HepG2 (cell line): ENCODE data around the gene PFAS. TPM values are rescaled to one million over a fixed set of nuclear protein-coding genes. Genes with fewer than 3 reads are reported as not detected.

ENCODE experiments used
- ATAC-seq: fragments of 200-7000 bp; cut with Tn5 transposase; 3 replicates; pipeline ENCODE4 v1.9.1; 2020; ENCODE audit warnings: mild to moderate bottlenecking, moderate library complexity
- BruUV-seq: library from RNA; stranded (reverse); fragments of 400-500 nt; replicated peaks from 2 replicates; lab custom pipeline; 2021; lab: Mats Ljungman, UMichigan
- CTCF ChIA-PET: fragments of 300-600 bp; formaldehyde crosslinking; extraction: SDS; loops from one replicate; lab custom pipeline; 2021; ENCODE audit warnings: low total read pairs, inconsistent platforms, low intra/inter-chr PET ratio; lab: Yijun Ruan, JAX
- POLR2A ChIA-PET: fragments of 350-600 bp; sonication (Branson Sonifier 250); formaldehyde crosslinking; loops from one replicate; lab custom pipeline; 2020; ENCODE audit warnings: antibody characterized with exemption, inconsistent platforms; lab: Yijun Ruan, JAX
- DNase-seq: peaks from one replicate; pipeline ENCODE4 v3.0.0-alpha.2; 2015; ENCODE audit warnings: low spot score
- FAIRE-seq: peaks from 3 replicates; lab custom pipeline; 2011; peaks lifted over from hg19 to GRCh38; lab: Jason Lieb, UNC
- H2AFZ ChIP-seq: one replicate; pipeline ENCODE4 v1.6.1; 2011; ENCODE audit warnings: low read length, inconsistent platforms
- H3K27ac ChIP-seq: fragments of 300-600 bp; 3 replicates; pipeline ENCODE4 v1.8.0; 2011; ENCODE audit warnings: mixed run types, mild to moderate bottlenecking, mixed read lengths, low read length, inconsistent platforms; ENCODE audit not compliant: insufficient read depth; ENCODE audit errors: extremely low read length
- H3K27me3 ChIP-seq, 2 experiments: fragments of 200-600 bp in 1 of 2; 2 replicates in 1 of 2; 3 replicates in 1 of 2; pipeline versions ENCODE4 v1.6.0 to v1.8.0; 2011; ENCODE audit warnings: low read length in 2 of 2, mild to moderate bottlenecking in 2 of 2, moderate library complexity in 2 of 2, inconsistent platforms in 1 of 2; ENCODE audit not compliant: insufficient read depth in 2 of 2, control insufficient read depth in 1 of 2
- H3K36me3 ChIP-seq, 2 experiments: fragments of 200-600 bp in 1 of 2; replicated peaks in 1 of 2; 2 replicates in 1 of 2; 3 replicates in 1 of 2; pipeline versions ENCODE4 v1.5.1 to v1.8.0; 2011; ENCODE audit warnings: low read length in 2 of 2, inconsistent platforms in 1 of 2; ENCODE audit not compliant: insufficient read depth in 2 of 2, control insufficient read depth in 1 of 2
- H3K4me1 ChIP-seq: 2 replicates; pipeline ENCODE4 v1.5.1; 2012; ENCODE audit warnings: low read length, inconsistent platforms; ENCODE audit not compliant: insufficient read depth
- H3K4me2 ChIP-seq: 2 replicates; pipeline ENCODE4 v1.6.0; 2011; ENCODE audit warnings: low read depth, low read length, inconsistent platforms
- H3K4me3 ChIP-seq, 3 experiments: fragments of 200-600 bp in 1 of 3; sonication (generic), shearing (Covaris generic) in 1 of 3; replicated peaks in 1 of 3; 2 replicates each; pipeline ENCODE4 v1.5.1; 2011 to 2016; ENCODE audit warnings: low read length in 3 of 3, inconsistent platforms in 2 of 3, low read depth in 2 of 3, mild to moderate bottlenecking in 2 of 3, control low read depth in 1 of 3, mixed read lengths in 1 of 3; ENCODE audit not compliant: insufficient read depth in 1 of 3
- H3K79me2 ChIP-seq: one replicate; pipeline ENCODE4 v1.6.1; 2011; ENCODE audit warnings: low read length, inconsistent platforms; ENCODE audit not compliant: insufficient read depth
- H3K9ac ChIP-seq: 2 replicates; pipeline ENCODE4 v1.6.0; 2011; ENCODE audit warnings: mild to moderate bottlenecking, low read depth, low read length, inconsistent platforms; ENCODE audit not compliant: insufficient read depth
- H3K9me3 ChIP-seq: 2 replicates; pipeline ENCODE4 v1.5.1; 2012; ENCODE audit warnings: mild to moderate bottlenecking, low read length
- H4K20me1 ChIP-seq: 2 replicates; pipeline ENCODE4 v1.6.0; 2011; ENCODE audit warnings: inconsistent platforms, mild to moderate bottlenecking, low read length, moderate library complexity; ENCODE audit not compliant: insufficient read depth
- CEBPZ ChIP-seq: IDR thresholded peaks from 2 replicates; pipeline ENCODE4 v1.6.1; 2012; ENCODE audit warnings: low read length, improper control_type of control experiment
- CSRNP1 ChIP-seq: sonication (generic); formaldehyde crosslinking; IDR thresholded peaks from 2 replicates; pipeline ENCODE4 v1.8.1; 2023; ENCODE audit warnings: mild to moderate bottlenecking, missing genetic modification reagents
- FOXJ3 ChIP-seq: sonication (generic); formaldehyde crosslinking; IDR thresholded peaks from 2 replicates; pipeline ENCODE4 v1.4.0; 2020; ENCODE audit warnings: missing genetic modification reagents, mild to moderate bottlenecking, borderline replicate concordance
- GFI1 ChIP-seq: sonication (generic); formaldehyde crosslinking; IDR thresholded peaks from 2 replicates; pipeline ENCODE4 v1.5.0; 2020; ENCODE audit warnings: missing genetic modification reagents, mild to moderate bottlenecking, borderline replicate concordance
- GMEB2 ChIP-seq: IDR thresholded peaks from 2 replicates; pipeline ENCODE4 v1.6.1; 2016; ENCODE audit warnings: missing biosample characterization, missing genetic modification reagents, low read depth
- HOXA7 ChIP-seq: sonication (generic); formaldehyde crosslinking; IDR thresholded peaks from 2 replicates; pipeline ENCODE4 v1.8.1; 2022; ENCODE audit warnings: mild to moderate bottlenecking, missing genetic modification reagents, moderate library complexity
- JUNB ChIP-seq: sonication (generic); formaldehyde crosslinking; IDR thresholded peaks from 2 replicates; pipeline ENCODE4 v1.8.0; 2022; ENCODE audit warnings: missing genetic modification reagents, mild to moderate bottlenecking, borderline replicate concordance
- KDM3A ChIP-seq: IDR thresholded peaks from 2 replicates; pipeline ENCODE4 v1.6.1; 2018; ENCODE audit warnings: low read depth, missing compliant biosample characterization
- PRMT3 ChIP-seq: sonication (generic); formaldehyde crosslinking; IDR thresholded peaks from 2 replicates; pipeline ENCODE4 v1.8.1; 2022; ENCODE audit warnings: low read depth, mild to moderate bottlenecking, moderate library complexity, missing genetic modification reagents, borderline replicate concordance
- SATB2 ChIP-seq: sonication (generic); formaldehyde crosslinking; IDR thresholded peaks from 2 replicates; pipeline ENCODE4 v1.5.0; 2020; ENCODE audit warnings: missing genetic modification reagents
- SCMH1 ChIP-seq: sonication (generic); formaldehyde crosslinking; IDR thresholded peaks from 2 replicates; pipeline ENCODE4 v1.9.0; 2021; ENCODE audit warnings: missing genetic modification reagents, mild to moderate bottlenecking, borderline replicate concordance
- SIN3A ChIP-seq: IDR thresholded peaks from 2 replicates; pipeline ENCODE4 v1.6.1; 2011; ENCODE audit warnings: low read depth, mild to moderate bottlenecking, control low read depth, low read length, borderline replicate concordance
- TERF1 ChIP-seq: sonication (generic); formaldehyde crosslinking; IDR thresholded peaks from 2 replicates; pipeline ENCODE4 v1.8.0; 2022; ENCODE audit warnings: mild to moderate bottlenecking, missing genetic modification reagents, moderate library complexity
- ZNF17 ChIP-seq: sonication (generic); formaldehyde crosslinking; IDR thresholded peaks from 2 replicates; pipeline ENCODE4 v1.5.0; 2020; ENCODE audit warnings: mild to moderate bottlenecking, missing genetic modification reagents
- ZNF354B ChIP-seq: sonication (generic); formaldehyde crosslinking; IDR thresholded peaks from 2 replicates; pipeline ENCODE4 v1.8.0; 2022; ENCODE audit warnings: mild to moderate bottlenecking, missing genetic modification reagents
- ZSCAN9 ChIP-seq: IDR thresholded peaks from 2 replicates; pipeline ENCODE4 v1.6.1; 2016; ENCODE audit warnings: borderline replicate concordance
- WGBS: methylation state at CpG from one replicate; pipeline ENCODE4 v1.1.6; 2017; ENCODE audit warnings: low lambda C conversion rate; 5-methylcytosine and 5-hydroxymethylcytosine counted together
- in situ Hi-C: cut with HindIII; loops from 2 replicates; pipeline ENCODE4 v1.10.0; 2017; ENCODE audit warnings: low pct_unique_long_range_greater_than_20kb; ENCODE audit not compliant: extremely low pct_ligation_motif_present
- intact Hi-C: fragments of 100-400 bp; cut with micrococcal nuclease; formaldehyde crosslinking; loops from one replicate; pipeline ENCODE4 v1.10.0; 2022; ENCODE audit not compliant: unreplicated experiment
- polyA plus RNA-seq, 8 experiments: library from polyadenylated mRNA; depleted of rRNA in 3 of 8; stranded (reverse) in 7 of 8; unstranded in 1 of 8; fragments of >200 nt; fragmentation: Illumina TruSeq in 4 of 8; extraction: Trizol in 4 of 8; gene quantifications; 2 replicates each; pipeline versions ENCODE4 v1.2.1 to v1.2.3, GENCODE V29; 2011 to 2016; ENCODE audit warnings: low read depth in 4 of 8, missing spikeins in 1 of 8, mixed read lengths in 1 of 8; ENCODE audit not compliant: insufficient read depth in 1 of 8
- total RNA-seq, 5 experiments: library from RNA; depleted of rRNA; stranded (reverse); fragments of >200 nt; fragmentation: Illumina TruSeq; extraction: Trizol; gene quantifications; 2 replicates each; pipeline ENCODE4 v1.2.3, GENCODE V29; 2016; ENCODE audit warnings: low read depth in 1 of 5

Gene PFAS
- total and polyA plus RNA-seq, 2 of the 13 experiments (the other 11 are each of a cell fraction or from before 2014, with no cell fraction given) = 49.4 to 58.2 TPM

GRCh38 chr17:8283356-8283755 is 34.3 kb downstream of the PFAS start:
- WGBS = 68% methylated on average over 4 of the region's 4 CpGs
- no peak for DNase-seq
- Histone ChIP-seq H3K27ac (no peak overlapping the region), H3K36me3 (no peaks in the 10 kb centered on the region), H3K27me3 (no peaks in the 10 kb centered on the region), H3K9ac (no peak overlapping the region), H4K20me1 (no peaks in the 10 kb centered on the region), H3K9me3 (no peaks in the 10 kb centered on the region), H3K79me2 (no peaks in the 10 kb centered on the region), H3K4me1 (peaks cover 31% of the 10 kb centered on the region), H2AFZ (no peak overlapping the region), H3K4me2 (no peak overlapping the region), H3K4me3 (no peak overlapping the region)
- BruUV-seq = no TSS peak
- ChIA-PET POLR2A (interaction anchor here (1.1 kb wide), 1 partner anchor 12 kb away, joined by 5 read pairs; the partner anchor contains the start of gene SLC25A35), CTCF (no interaction called here)
- in situ Hi-C loops (no loop called here), intact Hi-C loops (no loop called here)
- no peak for ATAC-seq
- FAIRE-seq = no peak
- TF ChIP-seq CSRNP1 (CRISPR knock-in tag) = no peak
- TF ChIP-seq SIN3A = no peak
- no peak for TF ChIP-seq FOXJ3 (CRISPR knock-in tag)
- no peak for TF ChIP-seq ZNF354B (CRISPR knock-in tag)
- TF ChIP-seq GMEB2 (CRISPR knock-in tag) = no peak
- TF ChIP-seq ZNF17 (CRISPR knock-in tag) = no peak
- TF ChIP-seq PRMT3 = no peak
- TF ChIP-seq SATB2 = no peak
- TF ChIP-seq ZSCAN9 = no peak
- TF ChIP-seq TERF1 (CRISPR knock-in tag) = no peak
- TF ChIP-seq CEBPZ = no peak
- TF ChIP-seq JUNB = no peak
- TF ChIP-seq SCMH1 (CRISPR knock-in tag) = no peak
- TF ChIP-seq GFI1 (CRISPR knock-in tag) = no peak
- no peak for TF ChIP-seq KDM3A (CRISPR knock-in tag)
- TF ChIP-seq HOXA7 (CRISPR knock-in tag) = no peak
